ENCODE data around the gene CDX4.

DNA sequence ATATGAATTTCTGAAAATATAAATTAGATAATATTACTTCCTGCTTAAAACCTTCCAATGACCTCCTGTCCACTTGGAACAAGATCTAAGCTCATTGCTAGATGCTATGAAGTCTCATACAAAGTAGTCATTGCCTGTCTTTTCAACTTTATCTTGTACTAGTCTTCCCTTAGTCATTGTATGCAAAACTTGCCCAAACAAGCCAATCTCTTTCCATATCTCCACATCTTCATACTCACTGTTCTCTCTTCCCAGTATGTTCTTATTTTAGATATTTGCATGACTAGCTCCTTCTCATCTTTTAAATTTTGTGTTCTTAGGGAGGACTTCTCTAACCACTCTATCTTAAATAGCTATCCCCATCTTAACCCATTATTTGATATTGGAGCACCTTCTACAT is 33.9 kb upstream of the CDX4 start:
- TF ChIP-seq, protein P1, sequence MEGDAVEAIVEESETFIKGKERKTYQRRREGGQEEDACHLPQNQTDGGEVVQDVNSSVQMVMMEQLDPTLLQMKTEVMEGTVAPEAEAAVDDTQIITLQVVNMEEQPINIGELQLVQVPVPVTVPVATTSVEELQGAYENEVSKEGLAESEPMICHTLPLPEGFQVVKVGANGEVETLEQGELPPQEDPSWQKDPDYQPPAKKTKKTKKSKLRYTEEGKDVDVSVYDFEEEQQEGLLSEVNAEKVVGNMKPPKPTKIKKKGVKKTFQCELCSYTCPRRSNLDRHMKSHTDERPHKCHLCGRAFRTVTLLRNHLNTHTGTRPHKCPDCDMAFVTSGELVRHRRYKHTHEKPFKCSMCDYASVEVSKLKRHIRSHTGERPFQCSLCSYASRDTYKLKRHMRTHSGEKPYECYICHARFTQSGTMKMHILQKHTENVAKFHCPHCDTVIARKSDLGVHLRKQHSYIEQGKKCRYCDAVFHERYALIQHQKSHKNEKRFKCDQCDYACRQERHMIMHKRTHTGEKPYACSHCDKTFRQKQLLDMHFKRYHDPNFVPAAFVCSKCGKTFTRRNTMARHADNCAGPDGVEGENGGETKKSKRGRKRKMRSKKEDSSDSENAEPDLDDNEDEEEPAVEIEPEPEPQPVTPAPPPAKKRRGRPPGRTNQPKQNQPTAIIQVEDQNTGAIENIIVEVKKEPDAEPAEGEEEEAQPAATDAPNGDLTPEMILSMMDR (conservative IDR thresholded peaks at IDR 0.05; ENCODE audit: low read depth in 2 of 2): no peak
- TF ChIP-seq POLR2AphosphoS5 (IDR thresholded peaks at IDR 0.05; ENCODE audit: low read depth) (no peak), JUNB (IDR thresholded peaks at IDR 0.05; ENCODE audit: unreplicated experiment) (no peak), EZH2 (IDR thresholded peaks at IDR 0.05; ENCODE audit: low read depth, unreplicated experiment) (no peak), EZH2phosphoT487 (IDR thresholded peaks at IDR 0.05; ENCODE audit: unreplicated experiment) (no peak)

Data from GM23338 (cell line).